Neuronal stem cell (in vitro differentiated cells): ENCODE measurements around the gene CHI3L1.

Experiments
- DNase-seq: peaks from one replicate; pipeline ENCODE4 v3.0.0-alpha.2; 2013; ENCODE audit warnings: low spot score
- H2AFZ ChIP-seq: one replicate; pipeline ENCODE4 v1.6.1; 2013; ENCODE audit warnings: mild to moderate bottlenecking, low read length, inconsistent platforms
- H2AK5ac ChIP-seq: 2 replicates; pipeline ENCODE4 v1.6.1; 2013; ENCODE audit warnings: low read depth, mild to moderate bottlenecking, inconsistent platforms, low read length, moderate library complexity, mixed read lengths
- H2BK120ac ChIP-seq: 2 replicates; pipeline ENCODE4 v1.6.1; 2013; ENCODE audit warnings: low read depth, mild to moderate bottlenecking, inconsistent platforms, low read length, moderate library complexity, mixed read lengths
- H2BK12ac ChIP-seq: one replicate; pipeline ENCODE4 v1.6.1; 2013; ENCODE audit warnings: low read length, inconsistent platforms
- H2BK15ac ChIP-seq: 2 replicates; pipeline ENCODE4 v1.6.1; 2013; ENCODE audit warnings: mild to moderate bottlenecking, low read length, inconsistent platforms, mixed read lengths
- H2BK5ac ChIP-seq: one replicate; pipeline ENCODE4 v1.6.1; 2013; ENCODE audit warnings: inconsistent platforms, mild to moderate bottlenecking, low read length, moderate library complexity
- H3K14ac ChIP-seq: one replicate; pipeline ENCODE4 v1.6.1; 2013; ENCODE audit warnings: low read length, inconsistent platforms
- H3K18ac ChIP-seq: 2 replicates; pipeline ENCODE4 v1.6.1; 2013; ENCODE audit warnings: low read length, inconsistent platforms
- H3K23ac ChIP-seq: 2 replicates; pipeline ENCODE4 v1.6.1; 2013; ENCODE audit warnings: low read depth, mild to moderate bottlenecking, mixed read lengths, low read length, inconsistent platforms; ENCODE audit not compliant: poor library complexity
- H3K27ac ChIP-seq: replicated peaks from 3 replicates; pipeline ENCODE4 v1.5.1; 2013; ENCODE audit warnings: low read length, inconsistent platforms
- H3K27me3 ChIP-seq, 3 experiments: 2 replicates each; pipeline ENCODE4 v1.6.1; 2013; ENCODE audit warnings: low read length in 3 of 3, mild to moderate bottlenecking in 2 of 3, inconsistent platforms in 1 of 3, low read depth in 1 of 3, mixed read lengths in 1 of 3, moderate library complexity in 1 of 3; ENCODE audit not compliant: control insufficient read depth in 3 of 3, insufficient read depth in 3 of 3
- H3K36me3 ChIP-seq, 2 donors: replicated peaks in 1 of 2; 2 replicates each; pipeline ENCODE4 v1.6.1; 2013; ENCODE audit warnings: low read length in 2 of 2; ENCODE audit not compliant: control insufficient read depth in 2 of 2, insufficient read depth in 2 of 2
- H3K4ac ChIP-seq: 2 replicates; pipeline ENCODE4 v1.6.1; 2013; ENCODE audit warnings: inconsistent platforms, mild to moderate bottlenecking, low read length, moderate library complexity
- H3K4me1 ChIP-seq, 2 donors: 1 replicate in 1 of 2; 2 replicates in 1 of 2; pipeline ENCODE4 v1.6.1; 2013; ENCODE audit warnings: low read length in 2 of 2, low read depth in 1 of 2; ENCODE audit not compliant: control insufficient read depth in 2 of 2, insufficient read depth in 1 of 2
- H3K4me2 ChIP-seq: one replicate; pipeline ENCODE4 v1.6.1; 2013; ENCODE audit warnings: mild to moderate bottlenecking, low read length, inconsistent platforms; ENCODE audit not compliant: insufficient read depth, poor library complexity, severe bottlenecking
- H3K4me3 ChIP-seq, 2 donors: 2 replicates each; pipeline ENCODE4 v1.5.1; 2013; ENCODE audit warnings: low read length in 2 of 2, mild to moderate bottlenecking in 2 of 2, inconsistent platforms in 1 of 2, moderate library complexity in 1 of 2
- H3K79me1 ChIP-seq: one replicate; pipeline ENCODE4 v1.6.1; 2013; ENCODE audit warnings: low read depth, mild to moderate bottlenecking, inconsistent platforms, low read length, moderate library complexity
- H3K9ac ChIP-seq: one replicate; pipeline ENCODE4 v1.6.1; 2013; ENCODE audit warnings: mild to moderate bottlenecking, low read depth, low read length, inconsistent platforms; ENCODE audit not compliant: poor library complexity
- H3K9me3 ChIP-seq, 2 donors: replicated peaks in 1 of 2; 2 replicates each; pipeline versions ENCODE3 to v1.6.1; 2013; ENCODE audit warnings: low read length in 2 of 2, mild to moderate bottlenecking in 2 of 2, inconsistent platforms in 1 of 2, low read depth in 1 of 2, mixed read lengths in 1 of 2, moderate library complexity in 1 of 2; ENCODE audit not compliant: control insufficient read depth in 2 of 2, insufficient read depth in 1 of 2
- H4K8ac ChIP-seq: one replicate; pipeline ENCODE4 v1.6.1; 2013; ENCODE audit warnings: low read depth, mild to moderate bottlenecking, inconsistent platforms, low read length, moderate library complexity
- H4K91ac ChIP-seq: one replicate; pipeline ENCODE4 v1.6.1; 2013; ENCODE audit warnings: low read length, low read depth, mild to moderate bottlenecking, inconsistent platforms; ENCODE audit not compliant: poor library complexity
- WGBS, 2 donors: extraction: QIAGEN DNeasy Blood & Tissue Kit; methylation state at CpG; one replicate each; pipeline ENCODE4 v1.1.7; 2013; ENCODE audit warnings: missing lambda C conversion rate in 2 of 2, mixed read lengths in 1 of 2; ENCODE audit not compliant: insufficient read length in 2 of 2, insufficient replicate concordance in 1 of 2; ENCODE audit errors: extremely low coverage in 2 of 2; 5-methylcytosine and 5-hydroxymethylcytosine counted together

The CHI3L1 gene

GRCh38 chr1:203153051-203153988, 33.2 kb downstream of the CHI3L1 start:
- Histone ChIP-seq H2AFZ (peak overlapping the region; percentile 59), H3K14ac (no peak overlapping the region), H3K18ac (peak overlapping the region; percentile 86), H3K79me1 (no peaks in the 10 kb centered on the region), H3K27me3 (no peaks in the 10 kb centered on the region), H3K9me3 (peaks cover 0 to 2% of the 10 kb centered on the region in 2 donors), H3K9ac (no peak overlapping the region), H2BK120ac (no peak overlapping the region), H3K23ac (no peak overlapping the region), H2AK5ac (no peak overlapping the region), H4K91ac (no peak overlapping the region), H3K4ac (no peak overlapping the region), H3K4me3 (no peak overlapping the region), H2BK15ac (peak overlapping the region; percentile 41), H2BK12ac (peak overlapping the region; percentile 26), H4K8ac (no peak overlapping the region), H2BK5ac (no peak overlapping the region), H3K27ac (peak overlapping the region; percentile 75), H3K4me2 (no peak overlapping the region), H3K4me1 (peaks cover 19 to 47% of the 10 kb centered on the region in 2 donors), H3K36me3 (no peaks in the 10 kb centered on the region)
- DNase-seq, result peak; percentile 24
- no CpG with 5 or more reads among the region's 9 CpGs for WGBS, 2 donors

GRCh38 chr1:203152158-203153034, 34.1 kb downstream of the CHI3L1 start:
- H4K91ac ChIP-seq, result no peak overlapping the region
- H3K4me1 ChIP-seq, result peaks cover 21 to 47% of the 10 kb centered on the region in 2 donors
- H3K79me1 ChIP-seq, result no peaks in the 10 kb centered on the region
- H3K4me2 ChIP-seq, result peak overlapping the region; percentile 18
- H2BK5ac ChIP-seq, result peak overlapping the region; percentile 57
- H3K9me3 ChIP-seq, result no peaks in the 10 kb centered on the region
- no peak overlapping the region for H3K4ac ChIP-seq
- peak; percentile 46 for DNase-seq
- H3K4me3 ChIP-seq, result no peak overlapping the region
- H2AK5ac ChIP-seq, result peak overlapping the region; percentile 31
- no peak overlapping the region for H2BK15ac ChIP-seq
- H3K18ac ChIP-seq, result peak overlapping the region; percentile 82
- H2AFZ ChIP-seq, result peak overlapping the region; percentile 59
- no peaks in the 10 kb centered on the region for H3K36me3 ChIP-seq
- H3K9ac ChIP-seq, result no peak overlapping the region
- H3K14ac ChIP-seq, result no peak overlapping the region
- WGBS, 2 donors, result no CpG with 5 or more reads among the region's 10 CpGs
- no peaks in the 10 kb centered on the region for H3K27me3 ChIP-seq
- H3K27ac ChIP-seq, result peak overlapping the region; percentile 80
- H4K8ac ChIP-seq, result no peak overlapping the region
- no peak overlapping the region for H3K23ac ChIP-seq
- no peak overlapping the region for H2BK12ac ChIP-seq
- no peak overlapping the region for H2BK120ac ChIP-seq

- peak overlapping the region; percentile 79 for H2AK5ac ChIP-seq
- H3K27ac ChIP-seq, result peak overlapping the region; percentile 80
- H3K9me3 ChIP-seq, result no peaks in the 10 kb centered on the region
- no CpG with 5 or more reads among the region's 9 CpGs for WGBS, 2 donors
- H2BK5ac ChIP-seq, result peak overlapping the region; percentile 57
- peak overlapping the region; percentile 59 for H2AFZ ChIP-seq
- peaks cover 26 to 47% of the 10 kb centered on the region in 2 donors for H3K4me1 ChIP-seq
- no peaks in the 10 kb centered on the region for H3K79me1 ChIP-seq
- H4K8ac ChIP-seq, result no peak overlapping the region
- H3K9ac ChIP-seq, result no peak overlapping the region
- H3K14ac ChIP-seq, result no peak overlapping the region
- H3K4me2 ChIP-seq, result peak overlapping the region; percentile 18
- no peaks in the 10 kb centered on the region for H3K36me3 ChIP-seq
- H4K91ac ChIP-seq, result no peak overlapping the region
- DNase-seq, result no peak
- H3K27me3 ChIP-seq, result no peaks in the 10 kb centered on the region
- peak overlapping the region; percentile 82 for H3K18ac ChIP-seq
- no peak overlapping the region for H3K4me3 ChIP-seq
- no peak overlapping the region for H2BK15ac ChIP-seq
- H3K23ac ChIP-seq, result no peak overlapping the region
- no peak overlapping the region for H3K4ac ChIP-seq
- no peak overlapping the region for H2BK12ac ChIP-seq
- no peak overlapping the region for H2BK120ac ChIP-seq
Measured at GRCh38 chr1:203151362-203152157, 34.9 kb downstream of the CHI3L1 start.
